Fibroblast of pulmonary artery (primary cell): ENCODE data around the gene OPTN.
"Not testable (repeated sequence)": the region's sequence is repeated elsewhere in the genome, so short reads cannot be mapped to it uniquely, and the experiment has no call there.

Experiments used
- DNase-seq: peaks from one replicate; pipeline ENCODE4 v3.0.0-alpha.2; 2010; ENCODE audit warnings: low read depth
- H3K4me3 ChIP-seq: replicated peaks from 2 replicates; pipeline ENCODE4 v1.5.1; 2011; ENCODE audit warnings: low read depth, mild to moderate bottlenecking, control low read depth, low read length, moderate library complexity
- TF ChIP-seq, protein P1 (sequence below): IDR thresholded peaks from 2 replicates; pipeline ENCODE4 v1.5.1; 2011; ENCODE audit warnings: mild to moderate bottlenecking, control low read depth, low read length, inconsistent platforms; ENCODE audit errors: missing control alignments

OPTN gene

GRCh38 chr10:13140627-13141190 lies 40.7 kb downstream of the OPTN start:
- TF ChIP-seq, protein P1, sequence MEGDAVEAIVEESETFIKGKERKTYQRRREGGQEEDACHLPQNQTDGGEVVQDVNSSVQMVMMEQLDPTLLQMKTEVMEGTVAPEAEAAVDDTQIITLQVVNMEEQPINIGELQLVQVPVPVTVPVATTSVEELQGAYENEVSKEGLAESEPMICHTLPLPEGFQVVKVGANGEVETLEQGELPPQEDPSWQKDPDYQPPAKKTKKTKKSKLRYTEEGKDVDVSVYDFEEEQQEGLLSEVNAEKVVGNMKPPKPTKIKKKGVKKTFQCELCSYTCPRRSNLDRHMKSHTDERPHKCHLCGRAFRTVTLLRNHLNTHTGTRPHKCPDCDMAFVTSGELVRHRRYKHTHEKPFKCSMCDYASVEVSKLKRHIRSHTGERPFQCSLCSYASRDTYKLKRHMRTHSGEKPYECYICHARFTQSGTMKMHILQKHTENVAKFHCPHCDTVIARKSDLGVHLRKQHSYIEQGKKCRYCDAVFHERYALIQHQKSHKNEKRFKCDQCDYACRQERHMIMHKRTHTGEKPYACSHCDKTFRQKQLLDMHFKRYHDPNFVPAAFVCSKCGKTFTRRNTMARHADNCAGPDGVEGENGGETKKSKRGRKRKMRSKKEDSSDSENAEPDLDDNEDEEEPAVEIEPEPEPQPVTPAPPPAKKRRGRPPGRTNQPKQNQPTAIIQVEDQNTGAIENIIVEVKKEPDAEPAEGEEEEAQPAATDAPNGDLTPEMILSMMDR, result no peak
- H3K4me3 ChIP-seq, result no peak overlapping the region
- DNase-seq, result no peak

- DNase-seq, result peak; percentile 25
- no peak overlapping the region for H3K4me3 ChIP-seq
- TF ChIP-seq, protein P1, result no peak
Measured at GRCh38 chr10:13143766-13144165, 43.8 kb downstream of the OPTN start.

DNA sequence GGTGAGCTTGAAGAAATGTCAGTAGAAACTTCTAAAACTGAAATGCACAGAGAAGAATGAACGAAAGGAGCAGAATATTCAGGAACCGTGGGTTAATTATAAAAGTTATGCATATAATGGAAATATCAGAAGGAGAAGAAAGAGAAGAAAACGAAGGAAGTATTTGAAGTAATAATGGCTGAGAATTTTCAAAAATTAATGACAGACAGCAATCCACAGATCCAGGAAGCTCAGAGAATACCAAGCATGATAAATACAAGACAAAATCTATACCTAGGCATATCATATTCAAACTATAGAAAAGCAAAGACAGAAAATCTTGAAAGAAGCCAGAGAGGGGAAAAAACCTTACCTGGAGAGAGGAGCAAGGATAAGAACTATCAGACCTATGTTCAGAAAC lies 44.9 kb downstream of the OPTN start:
- H3K4me3 ChIP-seq, result no peak overlapping the region
- no peak for DNase-seq
- TF ChIP-seq, protein P1, result no peak

DNA sequence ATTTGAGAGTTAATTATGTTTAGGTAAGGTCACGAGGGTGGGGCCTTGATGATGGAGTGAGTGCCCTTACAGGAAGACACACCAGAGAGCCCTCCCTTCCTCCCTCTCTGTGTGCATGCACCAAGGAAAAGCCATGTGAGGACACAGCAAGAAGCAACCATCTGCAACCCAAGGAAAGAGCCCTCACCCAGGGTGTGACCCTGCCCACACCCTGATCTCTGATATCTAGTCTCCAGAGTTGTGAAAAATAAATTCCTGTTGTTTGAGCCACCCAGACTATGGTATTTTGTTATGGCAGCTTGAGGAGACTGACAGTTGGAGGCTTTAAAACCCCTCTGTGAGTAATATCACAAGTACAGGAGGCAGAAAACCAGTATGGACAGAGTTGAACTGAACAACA lies 46.4 kb downstream of the OPTN start:
- H3K4me3 ChIP-seq, result no peak overlapping the region
- TF ChIP-seq, protein P1, result no peak
- DNase-seq, result no peak

GRCh38 chr10:13147161-13147560 lies 47.2 kb downstream of the OPTN start:
- H3K4me3 ChIP-seq, result no peak overlapping the region
- TF ChIP-seq, protein P1, result no peak
- no peak for DNase-seq

GRCh38 chr10:13152296-13152695 lies 52.3 kb downstream of the OPTN start:
- DNase-seq, result no peak
- TF ChIP-seq, protein P1, result no peak
- H3K4me3 ChIP-seq, result no peak overlapping the region

DNA sequence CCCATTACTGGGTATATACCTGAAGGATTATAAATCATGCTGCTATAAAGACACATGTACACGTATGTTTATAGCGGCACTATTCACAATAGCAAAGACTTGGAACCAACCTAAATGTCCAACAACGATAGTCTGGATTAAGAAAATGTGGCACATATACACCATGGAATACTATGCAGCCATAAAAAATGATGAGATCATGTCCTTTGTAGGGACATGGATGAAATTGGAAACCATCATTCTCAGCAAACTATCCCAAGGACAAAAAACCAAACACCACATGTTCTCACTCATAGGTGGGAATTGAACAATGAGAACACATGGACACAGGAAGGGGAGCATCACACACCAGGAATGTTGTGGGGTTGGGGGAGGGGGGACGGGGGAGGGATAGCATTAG lies 55.9 kb downstream of the OPTN start:
- not testable (repeated sequence) for H3K4me3 ChIP-seq, DNase-seq

- H3K4me3 ChIP-seq, result no peak overlapping the region
- no peak for DNase-seq
- TF ChIP-seq, protein P1, result no peak
Measured at GRCh38 chr10:13158401-13158800, 58.4 kb downstream of the OPTN start.
